ENCODE measurements around the gene INSL3.

DNA sequence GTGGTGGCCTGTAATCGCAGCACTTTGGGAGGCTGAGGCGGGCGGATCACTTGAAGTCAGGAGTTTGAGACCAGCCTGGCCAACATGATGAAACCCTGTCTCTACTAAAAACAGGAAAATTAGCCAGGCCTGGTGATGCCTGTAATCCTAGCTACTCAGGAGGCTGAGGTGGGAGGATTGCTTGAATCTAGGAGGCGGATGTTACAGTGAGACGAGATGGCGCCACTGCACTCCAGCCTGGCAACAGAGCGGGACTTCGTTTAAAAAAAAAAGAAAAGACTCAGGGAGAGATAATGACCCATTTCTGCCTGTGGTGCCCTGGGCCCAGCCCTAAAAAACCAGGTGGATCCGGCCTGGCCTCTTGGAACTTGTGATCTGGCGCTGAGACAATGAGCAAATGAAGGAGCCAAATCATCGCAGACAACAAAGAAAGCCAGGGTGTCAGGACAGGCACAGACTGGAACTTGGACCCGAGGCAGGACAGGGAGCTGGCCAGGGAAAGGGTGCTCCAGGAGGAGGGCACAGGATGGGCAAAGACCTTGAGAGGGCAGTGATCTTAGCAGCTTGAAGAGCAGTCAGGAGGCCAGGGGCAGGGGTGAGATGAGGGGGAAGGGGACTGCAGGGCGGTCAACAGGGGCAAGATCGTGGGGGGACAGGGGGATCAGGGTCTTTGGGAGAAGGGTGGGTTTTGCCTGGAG lies 27.4 kb upstream of the INSL3 start:
- TF ChIP-seq, protein P1, sequence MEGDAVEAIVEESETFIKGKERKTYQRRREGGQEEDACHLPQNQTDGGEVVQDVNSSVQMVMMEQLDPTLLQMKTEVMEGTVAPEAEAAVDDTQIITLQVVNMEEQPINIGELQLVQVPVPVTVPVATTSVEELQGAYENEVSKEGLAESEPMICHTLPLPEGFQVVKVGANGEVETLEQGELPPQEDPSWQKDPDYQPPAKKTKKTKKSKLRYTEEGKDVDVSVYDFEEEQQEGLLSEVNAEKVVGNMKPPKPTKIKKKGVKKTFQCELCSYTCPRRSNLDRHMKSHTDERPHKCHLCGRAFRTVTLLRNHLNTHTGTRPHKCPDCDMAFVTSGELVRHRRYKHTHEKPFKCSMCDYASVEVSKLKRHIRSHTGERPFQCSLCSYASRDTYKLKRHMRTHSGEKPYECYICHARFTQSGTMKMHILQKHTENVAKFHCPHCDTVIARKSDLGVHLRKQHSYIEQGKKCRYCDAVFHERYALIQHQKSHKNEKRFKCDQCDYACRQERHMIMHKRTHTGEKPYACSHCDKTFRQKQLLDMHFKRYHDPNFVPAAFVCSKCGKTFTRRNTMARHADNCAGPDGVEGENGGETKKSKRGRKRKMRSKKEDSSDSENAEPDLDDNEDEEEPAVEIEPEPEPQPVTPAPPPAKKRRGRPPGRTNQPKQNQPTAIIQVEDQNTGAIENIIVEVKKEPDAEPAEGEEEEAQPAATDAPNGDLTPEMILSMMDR (conservative IDR thresholded peaks at IDR 0.05; ENCODE audit: low read length): no peak
- TF ChIP-seq EZH2phosphoT487 (IDR thresholded peaks at IDR 0.05; ENCODE audit: borderline replicate concordance): no peak
